WTC11 (cell line): ENCODE data around the gene THSD4. TPM values are rescaled to one million over a fixed set of nuclear protein-coding genes. Genes with fewer than 3 reads are reported as not detected.

ENCODE experiments used
- ATAC-seq: fragments of 200-7000 bp; cut with Tn5 transposase; 2 replicates; pipeline ENCODE4 v1.10.0; 2021; ENCODE audit warnings: mild to moderate bottlenecking, moderate library complexity
- CTCF ChIA-PET: fragments of 300-600 bp; sonication (Branson Sonifier 250); formaldehyde crosslinking; loops from one replicate; lab custom pipeline; 2021; ENCODE audit warnings: antibody characterized with exemption; lab: Charles Lee
- POLR2A ChIA-PET: fragments of 350-600 bp; sonication (Branson Sonifier 250); formaldehyde crosslinking; loops from one replicate; lab custom pipeline; 2021; ENCODE audit warnings: antibody characterized with exemption; lab: Charles Lee
- DNase-seq: peaks from one replicate; pipeline ENCODE4 v3.0.0; 2021; ENCODE audit warnings: low spot score
- H3K27ac Mint-ChIP-seq: 2 replicates; pipeline ENCODE4 v1.8.0; 2021; ENCODE audit warnings: mixed read lengths
- H3K27me3 Mint-ChIP-seq: 2 replicates; pipeline ENCODE4 v1.8.0; 2021; ENCODE audit warnings: low read depth, mild to moderate bottlenecking, moderate library complexity, mixed read lengths
- H3K36me3 Mint-ChIP-seq: 2 replicates; pipeline ENCODE4 v1.8.0; 2021; ENCODE audit warnings: mixed read lengths
- H3K4me1 Mint-ChIP-seq: 2 replicates; pipeline ENCODE4 v1.8.0; 2022; ENCODE audit warnings: mixed read lengths
- H3K4me3 Mint-ChIP-seq: 2 replicates; pipeline ENCODE4 v1.8.0; 2021; ENCODE audit warnings: mild to moderate bottlenecking, moderate library complexity, mixed read lengths
- H3K9me3 Mint-ChIP-seq: 2 replicates; pipeline ENCODE4 v1.8.0; 2021; ENCODE audit warnings: mixed read lengths
- EMX1 ChIP-seq: fragments of 250-450 bp; sonication (Bioruptor Pico); IDR thresholded peaks from 2 replicates; pipeline ENCODE4 v1.8.0; 2021; ENCODE audit warnings: mild to moderate bottlenecking
- ESRRA ChIP-seq: sonication (generic); formaldehyde crosslinking; IDR thresholded peaks from 2 replicates; pipeline ENCODE4 v1.8.1; 2022; ENCODE audit warnings: mild to moderate bottlenecking, missing genetic modification reagents, borderline replicate concordance
- GABPB1 ChIP-seq: sonication (generic); formaldehyde crosslinking; IDR thresholded peaks from 2 replicates; pipeline ENCODE4 v1.8.1; 2023; ENCODE audit warnings: mild to moderate bottlenecking, missing genetic modification reagents
- HMGA2 ChIP-seq: fragments of 250-450 bp; sonication (Bioruptor Pico); IDR thresholded peaks from 2 replicates; pipeline ENCODE4 v1.4.0; 2021; ENCODE audit warnings: mild to moderate bottlenecking, moderate library complexity
- NFE2L1 ChIP-seq: sonication (generic); formaldehyde crosslinking; IDR thresholded peaks from 2 replicates; pipeline ENCODE4 v1.8.1; 2023; ENCODE audit warnings: missing genetic modification reagents
- NR3C1 ChIP-seq: sonication (generic); formaldehyde crosslinking; conservative IDR thresholded peaks from 2 replicates; pipeline ENCODE4 v1.8.1; 2023; ENCODE audit warnings: low read depth, mild to moderate bottlenecking, missing genetic modification reagents
- RELA ChIP-seq: sonication (generic); formaldehyde crosslinking; IDR thresholded peaks from 2 replicates; pipeline ENCODE4 v1.8.1; 2022; ENCODE audit warnings: missing genetic modification reagents, mild to moderate bottlenecking, borderline replicate concordance
- SMAD4 ChIP-seq: sonication (generic); formaldehyde crosslinking; IDR thresholded peaks from 2 replicates; pipeline ENCODE4 v1.8.0; 2022; ENCODE audit warnings: mild to moderate bottlenecking, missing genetic modification reagents
- ZNF121 ChIP-seq: sonication (generic); formaldehyde crosslinking; IDR thresholded peaks from 2 replicates; pipeline ENCODE4 v1.8.0; 2023; ENCODE audit warnings: missing genetic modification reagents
- ZNF138 ChIP-seq: sonication (generic); formaldehyde crosslinking; conservative IDR thresholded peaks from 2 replicates; pipeline ENCODE4 v1.8.1; 2022; ENCODE audit warnings: mild to moderate bottlenecking, moderate library complexity, missing genetic modification reagents
- ZNF423 ChIP-seq: fragments of 250-450 bp; sonication (Bioruptor Pico); IDR thresholded peaks from 2 replicates; pipeline ENCODE4 v2.1.2; 2022; ENCODE audit warnings: mild to moderate bottlenecking, moderate library complexity
- total RNA-seq: library from RNA; stranded (reverse); gene quantifications from 3 replicates; pipeline ENCODE4 v1.2.3, GENCODE V29; 2021
- TF ChIP-seq, protein P1 (sequence below): sonication (generic); formaldehyde crosslinking; IDR thresholded peaks from 2 replicates; pipeline ENCODE4 v1.8.0; 2023; ENCODE audit warnings: mild to moderate bottlenecking, missing genetic modification reagents
- TF ChIP-seq, protein P2 (sequence below): sonication (generic); formaldehyde crosslinking; IDR thresholded peaks from 2 replicates; pipeline ENCODE4 v1.8.1; 2023; ENCODE audit warnings: mild to moderate bottlenecking, moderate library complexity, missing genetic modification reagents
- TF ChIP-seq, protein P3 (sequence below): sonication (generic); formaldehyde crosslinking; IDR thresholded peaks from 2 replicates; pipeline ENCODE4 v1.8.0; 2022; ENCODE audit warnings: missing genetic modification reagents
- TF ChIP-seq, protein P4 (sequence below): sonication (generic); formaldehyde crosslinking; IDR thresholded peaks from 2 replicates; pipeline ENCODE4 v1.8.1; 2023; ENCODE audit warnings: mild to moderate bottlenecking, missing genetic modification reagents, borderline replicate concordance
- TF ChIP-seq, protein P5 (sequence below): sonication (generic); formaldehyde crosslinking; IDR thresholded peaks from 2 replicates; pipeline ENCODE4 v1.8.0; 2022; ENCODE audit warnings: mild to moderate bottlenecking, missing genetic modification reagents

The THSD4 gene
- total RNA-seq, 1 experiment from 2014 or later = 7.8 TPM

DNA sequence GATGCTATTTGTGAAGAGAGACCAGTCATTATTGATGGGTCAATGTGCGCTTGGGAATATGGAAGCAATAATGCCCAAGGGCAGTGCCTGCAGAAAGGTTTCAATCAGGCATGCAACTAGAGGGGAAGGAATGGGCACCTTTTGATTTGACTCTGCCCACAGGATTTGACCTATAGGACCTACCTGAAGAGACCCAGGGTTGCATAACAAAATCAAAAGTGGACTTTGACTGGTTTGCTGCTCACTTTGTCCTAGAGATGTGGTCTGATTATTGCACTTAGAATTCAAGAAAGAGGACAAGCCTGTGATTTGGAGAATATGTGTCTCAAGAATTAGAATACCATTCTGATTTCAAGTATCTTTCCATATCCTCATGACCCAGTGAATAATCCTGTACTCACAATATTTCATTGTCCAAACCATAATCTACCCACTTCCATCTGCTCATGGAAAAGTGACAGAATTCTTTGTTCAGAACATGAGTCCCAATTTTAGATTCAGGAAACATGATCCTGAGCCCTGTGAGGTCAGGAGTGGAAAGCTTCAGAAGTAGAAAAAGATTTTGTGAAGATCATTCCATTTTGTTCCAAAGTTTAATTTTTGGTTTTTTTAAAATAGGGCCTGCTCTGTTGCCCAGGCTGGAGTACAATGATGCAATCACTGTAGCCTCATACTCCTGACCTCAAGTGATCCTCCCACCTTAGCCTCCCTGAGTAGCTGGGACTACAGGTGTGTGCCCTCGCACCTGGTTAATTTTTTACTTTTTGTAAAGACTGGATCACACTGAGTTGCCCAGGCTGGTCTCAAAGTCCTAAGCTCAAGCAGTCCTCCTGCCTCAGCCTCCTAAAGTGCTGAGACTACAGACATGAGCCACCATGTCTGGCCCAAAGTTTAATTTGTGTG is 543.8 kb downstream of the THSD4 start:
- Mint-ChIP-seq H3K27me3 (no peaks in the 10 kb centered on the region), H3K4me1 (peaks cover 14% of the 10 kb centered on the region), H3K9me3 (no peaks in the 10 kb centered on the region), H3K4me3 (no peak overlapping the region), H3K27ac (no peak overlapping the region), H3K36me3 (no peaks in the 10 kb centered on the region)
- TF ChIP-seq ZNF423 (CRISPR knock-in tag) = no peak
- peak; percentile 58; the same call in 1 of the 2 replicates for TF ChIP-seq GABPB1 (CRISPR knock-in tag)
- ChIA-PET POLR2A (no interaction called here), CTCF (no interaction called here)
- ATAC-seq (no peak), DNase-seq (no peak)

DNA sequence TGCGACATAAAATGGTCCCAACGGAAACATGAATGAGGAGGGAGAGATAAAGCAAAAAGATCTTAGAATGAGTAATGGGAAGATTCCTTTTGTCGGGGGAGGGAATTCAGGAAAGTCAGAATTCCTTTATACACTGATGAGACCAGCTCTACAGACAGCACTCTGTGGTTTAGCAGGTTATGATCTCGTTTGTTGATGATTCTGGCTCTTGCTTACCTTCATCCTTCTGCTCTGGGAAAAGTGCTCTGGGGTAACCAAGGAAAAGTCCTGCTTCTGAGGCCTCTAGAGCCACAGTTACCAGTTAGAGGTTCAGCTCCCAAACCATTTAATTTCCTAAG is 544.4 kb downstream of the THSD4 start:
- no peak overlapping the region for H3K4me3 Mint-ChIP-seq
- no peaks in the 10 kb centered on the region for H3K27me3 Mint-ChIP-seq
- H3K4me1 Mint-ChIP-seq = peaks cover 8% of the 10 kb centered on the region
- ATAC-seq = no peak
- CTCF ChIA-PET = no interaction called here
- POLR2A ChIA-PET = no interaction called here
- no peak for DNase-seq
- no peak overlapping the region for H3K27ac Mint-ChIP-seq
- H3K9me3 Mint-ChIP-seq = peaks cover 3% of the 10 kb centered on the region
- no peaks in the 10 kb centered on the region for H3K36me3 Mint-ChIP-seq
- TF ChIP-seq, protein P1, sequence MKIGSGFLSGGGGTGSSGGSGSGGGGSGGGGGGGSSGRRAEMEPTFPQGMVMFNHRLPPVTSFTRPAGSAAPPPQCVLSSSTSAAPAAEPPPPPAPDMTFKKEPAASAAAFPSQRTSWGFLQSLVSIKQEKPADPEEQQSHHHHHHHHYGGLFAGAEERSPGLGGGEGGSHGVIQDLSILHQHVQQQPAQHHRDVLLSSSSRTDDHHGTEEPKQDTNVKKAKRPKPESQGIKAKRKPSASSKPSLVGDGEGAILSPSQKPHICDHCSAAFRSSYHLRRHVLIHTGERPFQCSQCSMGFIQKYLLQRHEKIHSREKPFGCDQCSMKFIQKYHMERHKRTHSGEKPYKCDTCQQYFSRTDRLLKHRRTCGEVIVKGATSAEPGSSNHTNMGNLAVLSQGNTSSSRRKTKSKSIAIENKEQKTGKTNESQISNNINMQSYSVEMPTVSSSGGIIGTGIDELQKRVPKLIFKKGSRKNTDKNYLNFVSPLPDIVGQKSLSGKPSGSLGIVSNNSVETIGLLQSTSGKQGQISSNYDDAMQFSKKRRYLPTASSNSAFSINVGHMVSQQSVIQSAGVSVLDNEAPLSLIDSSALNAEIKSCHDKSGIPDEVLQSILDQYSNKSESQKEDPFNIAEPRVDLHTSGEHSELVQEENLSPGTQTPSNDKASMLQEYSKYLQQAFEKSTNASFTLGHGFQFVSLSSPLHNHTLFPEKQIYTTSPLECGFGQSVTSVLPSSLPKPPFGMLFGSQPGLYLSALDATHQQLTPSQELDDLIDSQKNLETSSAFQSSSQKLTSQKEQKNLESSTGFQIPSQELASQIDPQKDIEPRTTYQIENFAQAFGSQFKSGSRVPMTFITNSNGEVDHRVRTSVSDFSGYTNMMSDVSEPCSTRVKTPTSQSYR (CRISPR knock-in tag) = no peak
- TF ChIP-seq NR3C1 (CRISPR knock-in tag) (no peak), NFE2L1 (CRISPR knock-in tag) (no peak), EMX1 (CRISPR knock-in tag) (no peak), ZNF138 (CRISPR knock-in tag) (no peak), ZNF121 (CRISPR knock-in tag) (no peak), RELA (no peak), SMAD4 (CRISPR knock-in tag) (no peak), ESRRA (CRISPR knock-in tag) (no peak), HMGA2 (CRISPR knock-in tag) (no peak)
- TF ChIP-seq, protein P2, sequence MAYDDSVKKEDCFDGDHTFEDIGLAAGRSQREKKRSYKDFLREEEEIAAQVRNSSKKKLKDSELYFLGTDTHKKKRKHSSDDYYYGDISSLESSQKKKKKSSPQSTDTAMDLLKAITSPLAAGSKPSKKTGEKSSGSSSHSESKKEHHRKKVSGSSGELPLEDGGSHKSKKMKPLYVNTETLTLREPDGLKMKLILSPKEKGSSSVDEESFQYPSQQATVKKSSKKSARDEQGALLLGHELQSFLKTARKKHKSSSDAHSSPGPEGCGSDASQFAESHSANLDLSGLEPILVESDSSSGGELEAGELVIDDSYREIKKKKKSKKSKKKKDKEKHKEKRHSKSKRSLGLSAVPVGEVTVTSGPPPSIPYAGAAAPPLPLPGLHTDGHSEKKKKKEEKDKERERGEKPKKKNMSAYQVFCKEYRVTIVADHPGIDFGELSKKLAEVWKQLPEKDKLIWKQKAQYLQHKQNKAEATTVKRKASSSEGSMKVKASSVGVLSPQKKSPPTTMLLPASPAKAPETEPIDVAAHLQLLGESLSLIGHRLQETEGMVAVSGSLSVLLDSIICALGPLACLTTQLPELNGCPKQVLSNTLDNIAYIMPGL = no peak
- TF ChIP-seq, protein P3, sequence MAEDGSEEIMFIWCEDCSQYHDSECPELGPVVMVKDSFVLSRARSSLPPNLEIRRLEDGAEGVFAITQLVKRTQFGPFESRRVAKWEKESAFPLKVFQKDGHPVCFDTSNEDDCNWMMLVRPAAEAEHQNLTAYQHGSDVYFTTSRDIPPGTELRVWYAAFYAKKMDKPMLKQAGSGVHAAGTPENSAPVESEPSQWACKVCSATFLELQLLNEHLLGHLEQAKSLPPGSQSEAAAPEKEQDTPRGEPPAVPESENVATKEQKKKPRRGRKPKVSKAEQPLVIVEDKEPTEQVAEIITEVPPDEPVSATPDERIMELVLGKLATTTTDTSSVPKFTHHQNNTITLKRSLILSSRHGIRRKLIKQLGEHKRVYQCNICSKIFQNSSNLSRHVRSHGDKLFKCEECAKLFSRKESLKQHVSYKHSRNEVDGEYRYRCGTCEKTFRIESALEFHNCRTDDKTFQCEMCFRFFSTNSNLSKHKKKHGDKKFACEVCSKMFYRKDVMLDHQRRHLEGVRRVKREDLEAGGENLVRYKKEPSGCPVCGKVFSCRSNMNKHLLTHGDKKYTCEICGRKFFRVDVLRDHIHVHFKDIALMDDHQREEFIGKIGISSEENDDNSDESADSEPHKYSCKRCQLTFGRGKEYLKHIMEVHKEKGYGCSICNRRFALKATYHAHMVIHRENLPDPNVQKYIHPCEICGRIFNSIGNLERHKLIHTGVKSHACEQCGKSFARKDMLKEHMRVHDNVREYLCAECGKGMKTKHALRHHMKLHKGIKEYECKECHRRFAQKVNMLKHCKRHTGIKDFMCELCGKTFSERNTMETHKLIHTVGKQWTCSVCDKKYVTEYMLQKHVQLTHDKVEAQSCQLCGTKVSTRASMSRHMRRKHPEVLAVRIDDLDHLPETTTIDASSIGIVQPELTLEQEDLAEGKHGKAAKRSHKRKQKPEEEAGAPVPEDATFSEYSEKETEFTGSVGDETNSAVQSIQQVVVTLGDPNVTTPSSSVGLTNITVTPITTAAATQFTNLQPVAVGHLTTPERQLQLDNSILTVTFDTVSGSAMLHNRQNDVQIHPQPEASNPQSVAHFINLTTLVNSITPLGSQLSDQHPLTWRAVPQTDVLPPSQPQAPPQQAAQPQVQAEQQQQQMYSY = no peak
- TF ChIP-seq, protein P4, sequence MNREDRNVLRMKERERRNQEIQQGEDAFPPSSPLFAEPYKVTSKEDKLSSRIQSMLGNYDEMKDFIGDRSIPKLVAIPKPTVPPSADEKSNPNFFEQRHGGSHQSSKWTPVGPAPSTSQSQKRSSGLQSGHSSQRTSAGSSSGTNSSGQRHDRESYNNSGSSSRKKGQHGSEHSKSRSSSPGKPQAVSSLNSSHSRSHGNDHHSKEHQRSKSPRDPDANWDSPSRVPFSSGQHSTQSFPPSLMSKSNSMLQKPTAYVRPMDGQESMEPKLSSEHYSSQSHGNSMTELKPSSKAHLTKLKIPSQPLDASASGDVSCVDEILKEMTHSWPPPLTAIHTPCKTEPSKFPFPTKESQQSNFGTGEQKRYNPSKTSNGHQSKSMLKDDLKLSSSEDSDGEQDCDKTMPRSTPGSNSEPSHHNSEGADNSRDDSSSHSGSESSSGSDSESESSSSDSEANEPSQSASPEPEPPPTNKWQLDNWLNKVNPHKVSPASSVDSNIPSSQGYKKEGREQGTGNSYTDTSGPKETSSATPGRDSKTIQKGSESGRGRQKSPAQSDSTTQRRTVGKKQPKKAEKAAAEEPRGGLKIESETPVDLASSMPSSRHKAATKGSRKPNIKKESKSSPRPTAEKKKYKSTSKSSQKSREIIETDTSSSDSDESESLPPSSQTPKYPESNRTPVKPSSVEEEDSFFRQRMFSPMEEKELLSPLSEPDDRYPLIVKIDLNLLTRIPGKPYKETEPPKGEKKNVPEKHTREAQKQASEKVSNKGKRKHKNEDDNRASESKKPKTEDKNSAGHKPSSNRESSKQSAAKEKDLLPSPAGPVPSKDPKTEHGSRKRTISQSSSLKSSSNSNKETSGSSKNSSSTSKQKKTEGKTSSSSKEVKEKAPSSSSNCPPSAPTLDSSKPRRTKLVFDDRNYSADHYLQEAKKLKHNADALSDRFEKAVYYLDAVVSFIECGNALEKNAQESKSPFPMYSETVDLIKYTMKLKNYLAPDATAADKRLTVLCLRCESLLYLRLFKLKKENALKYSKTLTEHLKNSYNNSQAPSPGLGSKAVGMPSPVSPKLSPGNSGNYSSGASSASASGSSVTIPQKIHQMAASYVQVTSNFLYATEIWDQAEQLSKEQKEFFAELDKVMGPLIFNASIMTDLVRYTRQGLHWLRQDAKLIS = no peak
- TF ChIP-seq, protein P5, sequence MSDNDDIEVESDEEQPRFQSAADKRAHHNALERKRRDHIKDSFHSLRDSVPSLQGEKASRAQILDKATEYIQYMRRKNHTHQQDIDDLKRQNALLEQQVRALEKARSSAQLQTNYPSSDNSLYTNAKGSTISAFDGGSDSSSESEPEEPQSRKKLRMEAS (CRISPR knock-in tag) = no peak
